SU-DHL-6 (cell line): ENCODE results near the gene ATP9B.

Experiments
- CTCF ChIP-seq: fragments of 200-600 bp; sonication (generic); IDR thresholded peaks from one replicate; pipeline ENCODE4 v1.5.1; 2017; ENCODE audit warnings: antibody characterized with exemption, mild to moderate bottlenecking, low read length, moderate library complexity; ENCODE audit not compliant: insufficient read depth, poor library complexity, severe bottlenecking
- EZH2phosphoT487 ChIP-seq: fragments of 200-600 bp; sonication (generic), shearing (Covaris generic); conservative IDR thresholded peaks from 2 replicates; pipeline ENCODE4 v1.6.1; 2018; ENCODE audit warnings: mild to moderate bottlenecking, antibody characterized with exemption, low read length, moderate library complexity, mixed read lengths

GRCh38 chr18:79400091-79400590, 330.9 kb downstream of the ATP9B start:
- TF ChIP-seq CTCF (no peak), EZH2phosphoT487 (no peak)
